HepG2 (cell line): ENCODE measurements around the gene PEPD. TPM values are rescaled to one million over a fixed set of nuclear protein-coding genes. Genes with fewer than 3 reads are reported as not detected.

Source experiments
- ATAC-seq: fragments of 200-7000 bp; cut with Tn5 transposase; 3 replicates; pipeline ENCODE4 v1.9.1; 2020; ENCODE audit warnings: mild to moderate bottlenecking, moderate library complexity
- BruUV-seq: library from RNA; stranded (reverse); fragments of 400-500 nt; replicated peaks from 2 replicates; lab custom pipeline; 2021; lab: Mats Ljungman, UMichigan
- CTCF ChIA-PET: fragments of 300-600 bp; formaldehyde crosslinking; extraction: SDS; loops from one replicate; lab custom pipeline; 2021; ENCODE audit warnings: low total read pairs, inconsistent platforms, low intra/inter-chr PET ratio; lab: Yijun Ruan, JAX
- POLR2A ChIA-PET: fragments of 350-600 bp; sonication (Branson Sonifier 250); formaldehyde crosslinking; loops from one replicate; lab custom pipeline; 2020; ENCODE audit warnings: antibody characterized with exemption, inconsistent platforms; lab: Yijun Ruan, JAX
- DNase-seq: peaks from one replicate; pipeline ENCODE4 v3.0.0-alpha.2; 2015; ENCODE audit warnings: low spot score
- FAIRE-seq: peaks from 3 replicates; lab custom pipeline; 2011; peaks lifted over from hg19 to GRCh38; lab: Jason Lieb, UNC
- H2AFZ ChIP-seq: one replicate; pipeline ENCODE4 v1.6.1; 2011; ENCODE audit warnings: low read length, inconsistent platforms
- H3K27ac ChIP-seq: fragments of 300-600 bp; 3 replicates; pipeline ENCODE4 v1.8.0; 2011; ENCODE audit warnings: mixed run types, mild to moderate bottlenecking, mixed read lengths, low read length, inconsistent platforms; ENCODE audit not compliant: insufficient read depth; ENCODE audit errors: extremely low read length
- H3K27me3 ChIP-seq, 2 experiments: fragments of 200-600 bp in 1 of 2; 2 replicates in 1 of 2; 3 replicates in 1 of 2; pipeline versions ENCODE4 v1.6.0 to v1.8.0; 2011; ENCODE audit warnings: low read length in 2 of 2, mild to moderate bottlenecking in 2 of 2, moderate library complexity in 2 of 2, inconsistent platforms in 1 of 2; ENCODE audit not compliant: insufficient read depth in 2 of 2, control insufficient read depth in 1 of 2
- H3K36me3 ChIP-seq, 2 experiments: fragments of 200-600 bp in 1 of 2; replicated peaks in 1 of 2; 2 replicates in 1 of 2; 3 replicates in 1 of 2; pipeline versions ENCODE4 v1.5.1 to v1.8.0; 2011; ENCODE audit warnings: low read length in 2 of 2, inconsistent platforms in 1 of 2; ENCODE audit not compliant: insufficient read depth in 2 of 2, control insufficient read depth in 1 of 2
- H3K4me1 ChIP-seq: 2 replicates; pipeline ENCODE4 v1.5.1; 2012; ENCODE audit warnings: low read length, inconsistent platforms; ENCODE audit not compliant: insufficient read depth
- H3K4me2 ChIP-seq: 2 replicates; pipeline ENCODE4 v1.6.0; 2011; ENCODE audit warnings: low read depth, low read length, inconsistent platforms
- H3K4me3 ChIP-seq, 3 experiments: fragments of 200-600 bp in 1 of 3; sonication (generic), shearing (Covaris generic) in 1 of 3; replicated peaks in 1 of 3; 2 replicates each; pipeline ENCODE4 v1.5.1; 2011 to 2016; ENCODE audit warnings: low read length in 3 of 3, inconsistent platforms in 2 of 3, low read depth in 2 of 3, mild to moderate bottlenecking in 2 of 3, control low read depth in 1 of 3, mixed read lengths in 1 of 3; ENCODE audit not compliant: insufficient read depth in 1 of 3
- H3K79me2 ChIP-seq: one replicate; pipeline ENCODE4 v1.6.1; 2011; ENCODE audit warnings: low read length, inconsistent platforms; ENCODE audit not compliant: insufficient read depth
- H3K9ac ChIP-seq: 2 replicates; pipeline ENCODE4 v1.6.0; 2011; ENCODE audit warnings: mild to moderate bottlenecking, low read depth, low read length, inconsistent platforms; ENCODE audit not compliant: insufficient read depth
- H3K9me3 ChIP-seq: 2 replicates; pipeline ENCODE4 v1.5.1; 2012; ENCODE audit warnings: mild to moderate bottlenecking, low read length
- H4K20me1 ChIP-seq: 2 replicates; pipeline ENCODE4 v1.6.0; 2011; ENCODE audit warnings: inconsistent platforms, mild to moderate bottlenecking, low read length, moderate library complexity; ENCODE audit not compliant: insufficient read depth
- CCAR2 ChIP-seq: fragments of 200-400 bp; formaldehyde crosslinking; optimal IDR thresholded peaks from 2 replicates; pipeline ENCODE3; 2018; ENCODE audit warnings: low read depth, mild to moderate bottlenecking, low read length, moderate library complexity
- GABPA ChIP-seq, 2 experiments: IDR thresholded peaks; 2 replicates each; pipeline ENCODE4 v1.6.1; 2011 to 2016; ENCODE audit warnings: low read depth in 2 of 2, low read length in 1 of 2, missing biosample characterization in 1 of 2, missing genetic modification characterization in 1 of 2
- HNF4G ChIP-seq, 2 experiments: sonication (generic) in 1 of 2; formaldehyde crosslinking in 1 of 2; IDR thresholded peaks; 2 replicates each; pipeline versions ENCODE4 v1.4.0 to v1.6.1; 2011 to 2020; ENCODE audit warnings: borderline replicate concordance in 2 of 2, low read depth in 2 of 2, mild to moderate bottlenecking in 2 of 2, low read length in 1 of 2, missing genetic modification reagents in 1 of 2, moderate library complexity in 1 of 2
- JARID2 ChIP-seq: sonication (generic); formaldehyde crosslinking; IDR thresholded peaks from 2 replicates; pipeline ENCODE4 v1.8.1; 2023; ENCODE audit warnings: missing genetic modification reagents, inconsistent platforms; ENCODE audit not compliant: insufficient replicate concordance
- NONO ChIP-seq, 2 experiments: fragments of 450-650 bp in 1 of 2; sonication (generic) in 1 of 2; formaldehyde crosslinking in 1 of 2; IDR thresholded peaks in 1 of 2; conservative IDR thresholded peaks in 1 of 2; 2 replicates each; pipeline versions ENCODE4 v1.6.1 to v1.8.0; 2017 to 2022; ENCODE audit warnings: mild to moderate bottlenecking in 1 of 2, missing genetic modification reagents in 1 of 2, moderate library complexity in 1 of 2
- NR1H2 ChIP-seq: sonication (generic); formaldehyde crosslinking; IDR thresholded peaks from 2 replicates; pipeline ENCODE4 v1.8.1; 2022; ENCODE audit warnings: low read depth, missing genetic modification reagents, borderline replicate concordance
- SKIL ChIP-seq: sonication (generic); formaldehyde crosslinking; IDR thresholded peaks from 2 replicates; pipeline ENCODE4 v1.8.0; 2022; ENCODE audit warnings: missing genetic modification reagents, mild to moderate bottlenecking, moderate library complexity, borderline replicate concordance
- SMC3 ChIP-seq: IDR thresholded peaks from 2 replicates; pipeline ENCODE4 v1.6.1; 2011; ENCODE audit warnings: low read length, improper control_type of control experiment
- SYNCRIP ChIP-seq: fragments of 200-400 bp; formaldehyde crosslinking; IDR thresholded peaks from 2 replicates; pipeline ENCODE4 v1.6.1; 2018; ENCODE audit warnings: mild to moderate bottlenecking, low read depth, low read length; ENCODE audit not compliant: insufficient read depth
- TFAP4 ChIP-seq: sonication (generic); IDR thresholded peaks from 2 replicates; pipeline ENCODE4 v1.6.1; 2016; ENCODE audit warnings: low read depth, borderline replicate concordance
- TMF1 ChIP-seq: sonication (generic); formaldehyde crosslinking; IDR thresholded peaks from 2 replicates; pipeline ENCODE4 v1.8.1; 2022; ENCODE audit warnings: low read depth, missing genetic modification reagents
- ZFP90 ChIP-seq: sonication (generic); formaldehyde crosslinking; IDR thresholded peaks from 2 replicates; pipeline ENCODE4 v1.8.0; 2022; ENCODE audit warnings: missing genetic modification reagents, mild to moderate bottlenecking, inconsistent platforms, borderline replicate concordance
- ZNF101 ChIP-seq: sonication (generic); formaldehyde crosslinking; IDR thresholded peaks from 2 replicates; pipeline ENCODE4 v1.4.0; 2020; ENCODE audit warnings: mild to moderate bottlenecking, low read depth, missing genetic modification reagents, borderline replicate concordance
- ZNF335 ChIP-seq: sonication (generic); formaldehyde crosslinking; IDR thresholded peaks from 2 replicates; pipeline ENCODE4 v1.4.0; 2020; ENCODE audit warnings: missing genetic modification reagents
- ZNF484 ChIP-seq: sonication (generic); formaldehyde crosslinking; IDR thresholded peaks from 2 replicates; pipeline ENCODE4 v1.5.1; 2020; ENCODE audit warnings: mild to moderate bottlenecking, low read depth, missing genetic modification reagents, borderline replicate concordance
- ZNF629 ChIP-seq: sonication (generic); formaldehyde crosslinking; conservative IDR thresholded peaks from 2 replicates; pipeline ENCODE4 v1.5.0; 2020; ENCODE audit warnings: missing genetic modification reagents
- ZNF749 ChIP-seq: sonication (generic); formaldehyde crosslinking; IDR thresholded peaks from 2 replicates; pipeline ENCODE4 v1.8.0; 2022; ENCODE audit warnings: mild to moderate bottlenecking, missing genetic modification reagents, moderate library complexity, borderline replicate concordance
- ZNF776 ChIP-seq: sonication (generic); formaldehyde crosslinking; IDR thresholded peaks from 2 replicates; pipeline ENCODE4 v1.4.0; 2020; ENCODE audit warnings: mild to moderate bottlenecking, missing genetic modification reagents
- ZSCAN25 ChIP-seq: sonication (generic); formaldehyde crosslinking; IDR thresholded peaks from 2 replicates; pipeline ENCODE4 v1.8.0; 2022; ENCODE audit warnings: mild to moderate bottlenecking, missing genetic modification reagents
- WGBS: methylation state at CpG from one replicate; pipeline ENCODE4 v1.1.6; 2017; ENCODE audit warnings: low lambda C conversion rate; 5-methylcytosine and 5-hydroxymethylcytosine counted together
- in situ Hi-C: cut with HindIII; loops from 2 replicates; pipeline ENCODE4 v1.10.0; 2017; ENCODE audit warnings: low pct_unique_long_range_greater_than_20kb; ENCODE audit not compliant: extremely low pct_ligation_motif_present
- intact Hi-C: fragments of 100-400 bp; cut with micrococcal nuclease; formaldehyde crosslinking; loops from one replicate; pipeline ENCODE4 v1.10.0; 2022; ENCODE audit not compliant: unreplicated experiment
- polyA plus RNA-seq, 8 experiments: library from polyadenylated mRNA; depleted of rRNA in 3 of 8; stranded (reverse) in 7 of 8; unstranded in 1 of 8; fragments of >200 nt; fragmentation: Illumina TruSeq in 4 of 8; extraction: Trizol in 4 of 8; gene quantifications; 2 replicates each; pipeline versions ENCODE4 v1.2.1 to v1.2.3, GENCODE V29; 2011 to 2016; ENCODE audit warnings: low read depth in 4 of 8, missing spikeins in 1 of 8, mixed read lengths in 1 of 8; ENCODE audit not compliant: insufficient read depth in 1 of 8
- total RNA-seq, 5 experiments: library from RNA; depleted of rRNA; stranded (reverse); fragments of >200 nt; fragmentation: Illumina TruSeq; extraction: Trizol; gene quantifications; 2 replicates each; pipeline ENCODE4 v1.2.3, GENCODE V29; 2016; ENCODE audit warnings: low read depth in 1 of 5

The PEPD gene
- total and polyA plus RNA-seq, 2 of the 13 experiments (the other 11 are each of a cell fraction or from before 2014, with no cell fraction given), result 60.7 to 75.1 TPM

GRCh38 chr19:33523167-33523566 is 1.6 kb upstream of the PEPD start (continued):
- no peak for TF ChIP-seq JARID2 (CRISPR knock-in tag)
- TF ChIP-seq NONO (IDR thresholded peaks at IDR 0.05), result no peak
- no peak for TF ChIP-seq NONO (CRISPR knock-in tag; conservative IDR thresholded peaks at IDR 0.05)
- TF ChIP-seq ZSCAN25 (CRISPR knock-in tag), result no peak

GRCh38 chr19:33522371-33522662 is 726 bp upstream of the PEPD start:
- BruUV-seq, result no TSS peak
- Histone ChIP-seq H3K36me3 (no peaks in the 10 kb centered on the region), H2AFZ (no peak overlapping the region), H3K27ac (no peak overlapping the region), H3K27me3 (peaks cover 8 to 23% of the 10 kb centered on the region in 2 experiments; a peak in 3 of 5 replicates), H3K9ac (peak overlapping the region; percentile 58), H3K4me1 (peaks cover 45% of the 10 kb centered on the region), H4K20me1 (0 out of 2 replicates have a peak, but pooled peaks cover 3% of the 10 kb centered on the region), H3K4me2 (peak overlapping the region; percentile 99), H3K79me2 (peaks cover 19% of the 10 kb centered on the region), H3K9me3 (no peaks in the 10 kb centered on the region), H3K4me3 (peak overlapping the region; percentile 76 to 97 (median 78))
- in situ Hi-C loops, result no loop called here
- FAIRE-seq (no peak), DNase-seq (no peak), ATAC-seq (peak; percentile 10)
- 44% methylated on average over 2 of the region's 5 CpGs for WGBS
- intact Hi-C loops, result no loop called here
- POLR2A ChIA-PET, result interaction anchor here (0.7 to 1.4 kb wide), 9 partner anchors 10 to 1117 kb away, joined by 3 to 4 read pairs (median 3); no protein-coding TSS in a partner anchor
- CTCF ChIA-PET, result no interaction called here
- TF ChIP-seq ZNF749 (CRISPR knock-in tag) (no peak), ZFP90 (CRISPR knock-in tag) (no peak), SKIL (no peak), NR1H2 (no peak), SYNCRIP (no peak), TFAP4 (no peak), ZNF484 (CRISPR knock-in tag) (no peak), ZNF629 (CRISPR knock-in tag) (no peak), GABPA (IDR thresholded peaks at IDR 0.05; ENCODE audit: low read depth, low read length) (no peak), GABPA (CRISPR knock-in tag; IDR thresholded peaks at IDR 0.05; ENCODE audit: low read depth) (no peak), ZNF335 (no peak), HNF4G (IDR thresholded peaks at IDR 0.05; ENCODE audit: borderline replicate concordance, low read depth, low read length) (no peak), HNF4G (CRISPR knock-in tag; IDR thresholded peaks at IDR 0.05; ENCODE audit: borderline replicate concordance, low read depth) (no peak), ZNF776 (CRISPR knock-in tag) (no peak), CCAR2 (no peak), TMF1 (no peak), SMC3 (no peak), ZNF101 (no peak)
